Liver (tissue), 9 donors: ENCODE results near the gene MIOX. TPM values are rescaled to one million over a fixed set of nuclear protein-coding genes. Genes with fewer than 3 reads are reported as not detected.

Experiments used
- DNase-seq: peaks from one replicate; pipeline ENCODE4 v3.0.0-alpha.2; 2017; ENCODE audit warnings: low spot score
- H3K27ac ChIP-seq, 2 donors: one replicate each; pipeline ENCODE4 v1.7.0; 2013; ENCODE audit warnings: inconsistent platforms in 2 of 2, low read length in 2 of 2, control low read depth in 1 of 2, low read depth in 1 of 2, mild to moderate bottlenecking in 1 of 2
- H3K27me3 ChIP-seq, 4 donors: one replicate each; pipeline versions ENCODE4 v1.6.1 to v1.7.0; 2013; ENCODE audit warnings: low read length in 3 of 4, inconsistent platforms in 1 of 4, mild to moderate bottlenecking in 1 of 4, moderate library complexity in 1 of 4; ENCODE audit not compliant: control insufficient read depth in 4 of 4, insufficient read depth in 4 of 4
- H3K36me3 ChIP-seq, 4 donors: one replicate each; pipeline versions ENCODE4 v1.6.1 to v1.7.0; 2013; ENCODE audit warnings: low read length in 3 of 4, mild to moderate bottlenecking in 3 of 4, low read depth in 1 of 4, moderate library complexity in 1 of 4; ENCODE audit not compliant: control insufficient read depth in 4 of 4, insufficient read depth in 3 of 4
- H3K4me1 ChIP-seq, 4 donors: one replicate each; pipeline versions ENCODE4 v1.6.1 to v1.7.0; 2013; ENCODE audit warnings: low read length in 3 of 4, mild to moderate bottlenecking in 3 of 4, moderate library complexity in 1 of 4; ENCODE audit not compliant: control insufficient read depth in 4 of 4, insufficient read depth in 4 of 4
- H3K4me3 ChIP-seq, 3 donors: one replicate each; pipeline versions ENCODE4 v1.6.1 to v1.7.0; 2013; ENCODE audit warnings: low read length in 3 of 3, control low read depth in 1 of 3, low read depth in 1 of 3, mild to moderate bottlenecking in 1 of 3
- H3K9ac ChIP-seq, 2 donors: one replicate each; pipeline ENCODE4 v1.7.0; 2013; ENCODE audit warnings: low read length in 2 of 2, mild to moderate bottlenecking in 2 of 2, moderate library complexity in 2 of 2, control low read depth in 1 of 2, low read depth in 1 of 2
- H3K9me3 ChIP-seq, 4 donors: one replicate each; pipeline versions ENCODE4 v1.6.1 to v1.7.0; 2013; ENCODE audit warnings: low read length in 3 of 4; ENCODE audit not compliant: control insufficient read depth in 4 of 4
- EGR1 ChIP-seq, 2 donors: IDR thresholded peaks; 2 replicates each; pipeline ENCODE4 v1.6.1; 2016 to 2018; ENCODE audit warnings: antibody characterized with exemption in 2 of 2, low read depth in 2 of 2
- FOXA1 ChIP-seq: IDR thresholded peaks from 2 replicates; pipeline ENCODE4 v1.6.1; 2016; ENCODE audit warnings: antibody characterized with exemption
- FOXA2 ChIP-seq: IDR thresholded peaks from 2 replicates; pipeline ENCODE4 v1.6.1; 2016; ENCODE audit warnings: antibody characterized with exemption
- GABPA ChIP-seq, 2 donors: IDR thresholded peaks in 1 of 2; conservative IDR thresholded peaks in 1 of 2; 2 replicates each; pipeline ENCODE4 v1.6.1; 2016; ENCODE audit warnings: antibody characterized with exemption in 2 of 2, mild to moderate bottlenecking in 1 of 2, moderate library complexity in 1 of 2
- HNF4A ChIP-seq, 2 donors: conservative IDR thresholded peaks; 2 replicates each; pipeline ENCODE4 v1.6.1; 2016; ENCODE audit warnings: antibody characterized with exemption in 2 of 2, mild to moderate bottlenecking in 2 of 2
- HNF4G ChIP-seq: IDR thresholded peaks from 2 replicates; pipeline ENCODE4 v1.6.1; 2016; ENCODE audit warnings: antibody characterized with exemption
- JUND ChIP-seq, 2 donors: IDR thresholded peaks; 2 replicates each; pipeline ENCODE4 v1.6.1; 2016; ENCODE audit warnings: antibody characterized with exemption in 2 of 2
- NR2F2 ChIP-seq: IDR thresholded peaks from 2 replicates; pipeline ENCODE4 v1.6.1; 2016; ENCODE audit warnings: antibody characterized with exemption
- RAD21 ChIP-seq, 2 donors: IDR thresholded peaks; 2 replicates each; pipeline ENCODE4 v1.6.1; 2016; ENCODE audit warnings: antibody characterized with exemption in 2 of 2, mild to moderate bottlenecking in 2 of 2
- RXRA ChIP-seq, 2 donors: IDR thresholded peaks; 2 replicates each; pipeline ENCODE4 v1.6.1; 2017 to 2018; ENCODE audit warnings: antibody characterized with exemption in 2 of 2, mild to moderate bottlenecking in 1 of 2
- SP1 ChIP-seq: IDR thresholded peaks from 2 replicates; pipeline ENCODE4 v1.6.1; 2018; ENCODE audit warnings: antibody characterized with exemption, mild to moderate bottlenecking
- TAF1 ChIP-seq: conservative IDR thresholded peaks from 2 replicates; pipeline ENCODE4 v1.6.1; 2016; ENCODE audit warnings: antibody characterized with exemption, mild to moderate bottlenecking
- YY1 ChIP-seq: IDR thresholded peaks from 2 replicates; pipeline ENCODE4 v1.6.1; 2016; ENCODE audit warnings: antibody characterized with exemption, mild to moderate bottlenecking
- WGBS: extraction: QIAGEN DNeasy Blood & Tissue Kit; methylation state at CpG from one replicate; pipeline ENCODE4 v1.1.7; 2013; 5-methylcytosine and 5-hydroxymethylcytosine counted together
- polyA plus RNA-seq, 2 donors: library from polyadenylated mRNA; stranded (reverse) in 1 of 2; unstranded in 1 of 2; fragments of 200-250 nt in 1 of 2; fragments of >200 nt in 1 of 2; fragmentation: Nextera tagmentation in 1 of 2; extraction: Ambion mirVana in 1 of 2; gene quantifications; one replicate each; pipeline versions ENCODE4 v1.2.1 to v1.2.3, GENCODE V29; 2013 to 2015
- total RNA-seq, 2 donors: library from RNA; depleted of rRNA; stranded (reverse); fragments of >200 nt; gene quantifications; one replicate each; pipeline ENCODE4 v1.2.3, GENCODE V29; 2014
- TF ChIP-seq, protein P1 (sequence below): IDR thresholded peaks from 2 replicates; pipeline ENCODE4 v1.6.1; 2016; ENCODE audit warnings: antibody characterized with exemption
- TF ChIP-seq, protein P2 (sequence below): IDR thresholded peaks from 2 replicates; pipeline ENCODE4 v1.6.1; 2016; ENCODE audit warnings: antibody characterized with exemption
- TF ChIP-seq, protein P3 (sequence below): fragments of 150-350 bp; IDR thresholded peaks from 2 replicates; pipeline ENCODE4 v1.5.1; 2017; ENCODE audit warnings: improper control_type of control experiment, low read depth, low read length; ENCODE audit not compliant: missing input control
- TF ChIP-seq, protein P4 (sequence below): IDR thresholded peaks from 2 replicates; pipeline ENCODE4 v1.6.1; 2016; ENCODE audit warnings: antibody characterized with exemption
- donor health status: healthy.
- donor health status: healthy.
- donor health status: healthy.
- donor health status: healthy.
- donor health status: healthy.

Gene MIOX
- total and polyA plus RNA-seq, 4 donors: not detected

DNA sequence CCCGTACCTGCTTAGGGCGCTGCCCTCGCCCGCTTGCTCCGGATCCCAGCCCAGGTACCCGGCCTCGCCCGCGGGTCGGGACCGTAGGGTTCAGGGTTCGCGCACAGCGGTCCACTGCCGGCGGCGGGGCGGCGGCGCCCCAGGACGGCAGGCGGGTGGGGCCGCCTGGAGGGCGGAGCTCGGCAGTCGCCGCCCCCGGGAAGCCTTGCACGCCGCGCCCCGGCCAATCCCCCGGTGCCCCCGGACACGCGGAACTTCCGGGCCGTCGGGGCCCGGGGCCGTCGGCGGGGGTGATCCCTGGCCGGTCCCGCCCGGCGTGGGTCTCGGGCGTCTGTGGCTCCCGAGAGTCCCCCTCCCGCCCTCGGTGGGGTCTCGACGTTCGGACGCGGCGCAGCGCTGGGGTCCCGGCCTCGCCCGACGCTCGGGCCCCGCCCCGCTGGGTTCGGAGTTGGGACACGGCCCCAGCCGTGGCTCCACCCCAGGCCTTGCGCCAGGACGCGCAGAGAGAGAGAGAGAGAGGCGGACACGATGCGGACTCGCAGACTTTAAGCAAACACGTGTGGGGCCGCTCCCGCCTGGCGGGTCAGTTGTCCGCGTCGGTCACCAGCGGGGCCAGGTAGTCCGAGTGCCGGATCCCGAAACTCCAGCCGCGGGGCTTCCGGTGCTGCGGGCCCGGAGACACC, 43.4 kb downstream of the MIOX start, which contains the start of gene TYMP:
Gene TYMP, minus strand, starts transcription at position 116 of the 683 bp plus-strand sequence. CDS start 303 bp downstream, outside the sequence.
- TF ChIP-seq, protein P1, sequence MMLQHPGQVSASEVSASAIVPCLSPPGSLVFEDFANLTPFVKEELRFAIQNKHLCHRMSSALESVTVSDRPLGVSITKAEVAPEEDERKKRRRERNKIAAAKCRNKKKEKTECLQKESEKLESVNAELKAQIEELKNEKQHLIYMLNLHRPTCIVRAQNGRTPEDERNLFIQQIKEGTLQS: no peak
- no peak for TF ChIP-seq YY1
- TF ChIP-seq FOXA2: no peak
- TF ChIP-seq RXRA (IDR thresholded peaks at IDR 0.05): peak in 1 of 2 donors; percentile 50
- TF ChIP-seq, protein P2, sequence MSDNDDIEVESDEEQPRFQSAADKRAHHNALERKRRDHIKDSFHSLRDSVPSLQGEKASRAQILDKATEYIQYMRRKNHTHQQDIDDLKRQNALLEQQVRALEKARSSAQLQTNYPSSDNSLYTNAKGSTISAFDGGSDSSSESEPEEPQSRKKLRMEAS: peak; percentile 55
- no peak for TF ChIP-seq JUND (IDR thresholded peaks at IDR 0.05)
- no peak for TF ChIP-seq GABPA (IDR thresholded peaks at IDR 0.05 in 1 of 2, conservative IDR thresholded peaks at IDR 0.05 in 1 of 2)
- TF ChIP-seq HNF4A (conservative IDR thresholded peaks at IDR 0.05): no peak
- TF ChIP-seq EGR1 (IDR thresholded peaks at IDR 0.05; ENCODE audit: low read depth in 2 of 2): peak in 1 of 2 donors; percentile 3
- TF ChIP-seq, protein P3, sequence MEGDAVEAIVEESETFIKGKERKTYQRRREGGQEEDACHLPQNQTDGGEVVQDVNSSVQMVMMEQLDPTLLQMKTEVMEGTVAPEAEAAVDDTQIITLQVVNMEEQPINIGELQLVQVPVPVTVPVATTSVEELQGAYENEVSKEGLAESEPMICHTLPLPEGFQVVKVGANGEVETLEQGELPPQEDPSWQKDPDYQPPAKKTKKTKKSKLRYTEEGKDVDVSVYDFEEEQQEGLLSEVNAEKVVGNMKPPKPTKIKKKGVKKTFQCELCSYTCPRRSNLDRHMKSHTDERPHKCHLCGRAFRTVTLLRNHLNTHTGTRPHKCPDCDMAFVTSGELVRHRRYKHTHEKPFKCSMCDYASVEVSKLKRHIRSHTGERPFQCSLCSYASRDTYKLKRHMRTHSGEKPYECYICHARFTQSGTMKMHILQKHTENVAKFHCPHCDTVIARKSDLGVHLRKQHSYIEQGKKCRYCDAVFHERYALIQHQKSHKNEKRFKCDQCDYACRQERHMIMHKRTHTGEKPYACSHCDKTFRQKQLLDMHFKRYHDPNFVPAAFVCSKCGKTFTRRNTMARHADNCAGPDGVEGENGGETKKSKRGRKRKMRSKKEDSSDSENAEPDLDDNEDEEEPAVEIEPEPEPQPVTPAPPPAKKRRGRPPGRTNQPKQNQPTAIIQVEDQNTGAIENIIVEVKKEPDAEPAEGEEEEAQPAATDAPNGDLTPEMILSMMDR: no peak
- under 1% methylated on average over 92 of the region's 92 CpGs for whole genome bisulfite sequencing
- peak; percentile 71 for DNase-seq
- H3K9me3 ChIP-seq: no peaks in the 10 kb centered on the region
- peaks cover 4 to 45% (median 24%) of the 10 kb centered on the region in 4 donors for H3K4me1 ChIP-seq
- no peaks in the 10 kb centered on the region for H3K27me3 ChIP-seq
- H3K36me3 ChIP-seq: no peaks in the 10 kb centered on the region
- H3K27ac ChIP-seq: peak within 1 kb of the TSS; percentile 92 to 98
- peak within 1 kb of the TSS; percentile 71 to 76 for H3K9ac ChIP-seq
- peak within 1 kb of the TSS; percentile 62 to 93 (median 90) for H3K4me3 ChIP-seq

DNA sequence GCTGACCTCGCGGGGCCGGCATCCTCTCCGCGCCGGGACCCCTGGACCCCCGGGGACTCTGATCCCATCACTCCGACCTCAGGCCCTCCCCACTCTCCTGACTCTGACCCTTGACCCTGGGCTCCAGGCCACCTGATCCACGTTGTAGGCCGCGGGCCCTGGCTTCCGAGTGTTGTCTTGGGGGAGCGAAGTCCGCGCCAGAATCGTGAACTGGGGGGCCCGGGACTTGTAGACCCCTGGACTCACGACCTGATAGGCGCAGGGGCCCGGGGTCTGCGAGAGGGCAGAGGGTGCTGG, 43.9 kb downstream of the MIOX start:
- peak overlapping the region; percentile 92 to 98 for H3K27ac ChIP-seq
- H3K9ac ChIP-seq: peak overlapping the region; percentile 71
- TF ChIP-seq, protein P2: peak; percentile 10
- TF ChIP-seq RXRA (IDR thresholded peaks at IDR 0.05) (peak; percentile 55 to 76), HNF4A (conservative IDR thresholded peaks at IDR 0.05) (peak in 1 of 2 donors; percentile 81), SP1 (peak; percentile 75), FOXA1 (no peak), HNF4G (peak; percentile 59), NR2F2 (peak; percentile 86), EGR1 (IDR thresholded peaks at IDR 0.05; ENCODE audit: low read depth in 2 of 2) (peak in 1 of 2 donors; percentile 3), TAF1 (no peak)
- H3K27me3 ChIP-seq: no peaks in the 10 kb centered on the region
- H3K4me3 ChIP-seq: peak overlapping the region; percentile 58 to 93 (median 90)
- under 1% methylated on average over 21 of the region's 21 CpGs for WGBS
- H3K4me1 ChIP-seq: peaks cover 4 to 41% (median 23%) of the 10 kb centered on the region in 4 donors
- no peak for DNase-seq
- no peaks in the 10 kb centered on the region for H3K36me3 ChIP-seq
- no peaks in the 10 kb centered on the region for H3K9me3 ChIP-seq

DNA sequence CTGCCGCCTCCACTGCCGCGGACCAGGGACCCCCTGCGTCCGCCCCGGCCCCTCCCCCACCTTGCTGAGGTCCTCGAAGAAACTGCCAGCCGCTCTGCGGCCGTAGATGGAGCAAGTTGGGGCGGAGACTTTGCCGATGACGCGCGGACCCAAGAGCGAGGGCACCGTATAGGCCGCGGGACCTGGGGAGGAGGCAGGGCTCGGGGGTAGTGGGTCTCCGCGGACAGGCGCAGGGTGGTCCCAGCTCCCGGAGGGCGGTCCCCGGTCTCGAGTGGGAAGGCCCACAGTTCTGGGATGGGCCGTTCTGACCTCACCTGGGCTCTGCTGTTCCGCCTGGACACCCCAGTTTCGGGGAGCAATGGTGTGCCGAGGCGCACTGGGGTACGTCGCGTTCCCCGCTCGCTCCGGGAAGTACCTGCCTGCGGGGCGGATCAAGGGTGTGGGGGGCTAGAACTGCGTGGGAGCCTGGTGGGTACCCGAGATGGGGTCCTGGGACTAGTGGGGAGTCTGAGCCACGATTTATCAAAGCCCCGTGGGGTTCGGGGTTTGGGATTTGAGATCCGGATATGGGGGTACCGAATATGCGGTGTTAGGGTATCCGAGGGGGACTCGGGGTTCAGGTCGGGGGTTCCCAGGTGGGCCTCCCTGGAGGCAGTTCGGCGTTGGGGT, 44.4 kb downstream of the MIOX start:
- H3K9me3 ChIP-seq: no peaks in the 10 kb centered on the region
- peak overlapping the region; percentile 62 to 93 (median 90) for H3K4me3 ChIP-seq
- peaks cover 4 to 41% (median 23%) of the 10 kb centered on the region in 4 donors for H3K4me1 ChIP-seq
- 1% methylated on average over 53 of the region's 53 CpGs for WGBS
- H3K27me3 ChIP-seq: no peaks in the 10 kb centered on the region
- no peaks in the 10 kb centered on the region for H3K36me3 ChIP-seq
- peak overlapping the region; percentile 47 to 71 for H3K9ac ChIP-seq
- peak overlapping the region; percentile 92 to 98 for H3K27ac ChIP-seq
- peak; percentile 71 for DNase-seq
- TF ChIP-seq RAD21 (IDR thresholded peaks at IDR 0.05) (no peak), GABPA (IDR thresholded peaks at IDR 0.05 in 1 of 2, conservative IDR thresholded peaks at IDR 0.05 in 1 of 2) (no peak), HNF4G (peak; percentile 19), FOXA2 (no peak), EGR1 (IDR thresholded peaks at IDR 0.05; ENCODE audit: low read depth in 2 of 2) (peak in 1 of 2 donors; percentile 7), RXRA (IDR thresholded peaks at IDR 0.05) (peak in 1 of 2 donors; percentile 5), JUND (IDR thresholded peaks at IDR 0.05) (peak in 1 of 2 donors; percentile 13)
- TF ChIP-seq, protein P4, sequence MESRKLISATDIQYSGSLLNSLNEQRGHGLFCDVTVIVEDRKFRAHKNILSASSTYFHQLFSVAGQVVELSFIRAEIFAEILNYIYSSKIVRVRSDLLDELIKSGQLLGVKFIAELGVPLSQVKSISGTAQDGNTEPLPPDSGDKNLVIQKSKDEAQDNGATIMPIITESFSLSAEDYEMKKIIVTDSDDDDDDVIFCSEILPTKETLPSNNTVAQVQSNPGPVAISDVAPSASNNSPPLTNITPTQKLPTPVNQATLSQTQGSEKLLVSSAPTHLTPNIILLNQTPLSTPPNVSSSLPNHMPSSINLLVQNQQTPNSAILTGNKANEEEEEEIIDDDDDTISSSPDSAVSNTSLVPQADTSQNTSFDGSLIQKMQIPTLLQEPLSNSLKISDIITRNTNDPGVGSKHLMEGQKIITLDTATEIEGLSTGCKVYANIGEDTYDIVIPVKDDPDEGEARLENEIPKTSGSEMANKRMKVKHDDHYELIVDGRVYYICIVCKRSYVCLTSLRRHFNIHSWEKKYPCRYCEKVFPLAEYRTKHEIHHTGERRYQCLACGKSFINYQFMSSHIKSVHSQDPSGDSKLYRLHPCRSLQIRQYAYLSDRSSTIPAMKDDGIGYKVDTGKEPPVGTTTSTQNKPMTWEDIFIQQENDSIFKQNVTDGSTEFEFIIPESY: no peak
- TF ChIP-seq, protein P1: no peak
